GM12878 (cell line): Measurements from ENCODE around the gene MPC1. TPM values are rescaled to one million over a fixed set of nuclear protein-coding genes. Genes with fewer than 3 reads are reported as not detected.

ENCODE experiments used
- ATAC-seq: fragments of 200-7000 bp; cut with Tn5 transposase; 3 replicates; pipeline ENCODE4 v1.9.1; 2020; ENCODE audit warnings: mild to moderate bottlenecking, moderate library complexity
- BruUV-seq: library from RNA; stranded (reverse); fragments of 400-500 nt; replicated peaks from 2 replicates; lab custom pipeline; 2021; lab: Mats Ljungman, UMichigan
- CTCF ChIA-PET: fragments of 300-600 bp; sonication (Branson Sonifier 250); formaldehyde crosslinking; extraction: SDS; loops from one replicate; lab custom pipeline; 2021; ENCODE audit warnings: inconsistent platforms; lab: Yijun Ruan, JAX
- POLR2A ChIA-PET: fragments of 350-600 bp; formaldehyde crosslinking; extraction: SDS; loops from one replicate; lab custom pipeline; 2021; ENCODE audit warnings: inconsistent platforms; lab: Charles Lee
- RAD21 ChIA-PET: fragments of 300-600 bp; sonication (Branson Sonifier 250); formaldehyde crosslinking; loops from one replicate; lab custom pipeline; 2023; ENCODE audit warnings: antibody characterized with exemption; ENCODE audit not compliant: unreplicated experiment; lab: Charles Lee
- SMC1A ChIA-PET: fragments of 300-600 bp; sonication (Branson Sonifier 250); formaldehyde crosslinking; loops from one replicate; lab custom pipeline; 2023; ENCODE audit not compliant: unreplicated experiment, uncharacterized antibody; lab: Charles Lee
- DNase-seq: peaks from one replicate; pipeline ENCODE4 v3.0.0-alpha.2; 2011; ENCODE audit warnings: low read depth, low spot score
- FAIRE-seq: peaks from 3 replicates; lab custom pipeline; 2011; peaks lifted over from hg19 to GRCh38; lab: Jason Lieb, UNC
- H2AFZ ChIP-seq: 2 replicates; pipeline ENCODE4 v1.6.0; 2011; ENCODE audit warnings: low read depth, low read length, control low read depth; ENCODE audit not compliant: control insufficient read depth
- H3K27ac ChIP-seq: 2 replicates; pipeline ENCODE4 v1.5.1; 2011; ENCODE audit warnings: control low read depth; ENCODE audit not compliant: control insufficient read depth, insufficient read depth
- H3K27me3 ChIP-seq, 2 experiments: replicated peaks in 1 of 2; 2 replicates each; pipeline versions ENCODE4 v1.6.0 to v1.6.1; 2011; ENCODE audit warnings: low read length in 1 of 2; ENCODE audit not compliant: control insufficient read depth in 2 of 2, insufficient read depth in 2 of 2
- H3K36me3 ChIP-seq, 2 experiments: 2 replicates each; pipeline ENCODE4 v1.5.1; 2011; ENCODE audit warnings: low read length in 1 of 2; ENCODE audit not compliant: control insufficient read depth in 2 of 2, insufficient read depth in 2 of 2
- H3K4me1 ChIP-seq: 2 replicates; pipeline ENCODE4 v1.6.1; 2011; ENCODE audit warnings: mild to moderate bottlenecking, low read length, moderate library complexity, mixed read lengths; ENCODE audit not compliant: control insufficient read depth, insufficient read depth
- H3K4me2 ChIP-seq: 2 replicates; pipeline ENCODE4 v1.6.0; 2011; ENCODE audit warnings: control low read depth; ENCODE audit not compliant: control insufficient read depth, insufficient read depth
- H3K4me3 ChIP-seq: fragments of 200-600 bp; sonication (generic); 2 replicates; pipeline ENCODE4 v1.5.1; 2016
- H3K79me2 ChIP-seq: 2 replicates; pipeline ENCODE4 v1.6.0; 2011; ENCODE audit warnings: low read length; ENCODE audit not compliant: control insufficient read depth, insufficient read depth
- H3K9ac ChIP-seq: 2 replicates; pipeline ENCODE4 v1.8.0; 2011; ENCODE audit warnings: low read length, control low read depth, mixed read lengths; ENCODE audit not compliant: control insufficient read depth, insufficient read depth
- H3K9me3 ChIP-seq: replicated peaks from 3 replicates; pipeline ENCODE4 v1.5.1; 2011; ENCODE audit warnings: mild to moderate bottlenecking, low read length; ENCODE audit not compliant: control insufficient read depth, insufficient read depth
- H4K20me1 ChIP-seq: 2 replicates; pipeline ENCODE4 v1.6.0; 2011; ENCODE audit not compliant: control insufficient read depth, insufficient read depth
- MYB ChIP-seq: fragments of 150-350 bp; IDR thresholded peaks from 2 replicates; pipeline ENCODE4 v1.6.1; 2014; ENCODE audit warnings: mild to moderate bottlenecking, low read depth, low read length, borderline replicate concordance
- SUZ12 ChIP-seq: fragments of 200-600 bp; sonication (generic); IDR thresholded peaks from one replicate; pipeline ENCODE4 v1.6.1; 2018; ENCODE audit warnings: antibody characterized with exemption, mild to moderate bottlenecking; ENCODE audit not compliant: unreplicated experiment
- TAF1 ChIP-seq: IDR thresholded peaks from 2 replicates; pipeline ENCODE4 v1.6.1; 2011; ENCODE audit warnings: mild to moderate bottlenecking, low read depth, low read length, borderline replicate concordance
- TBL1XR1 ChIP-seq: IDR thresholded peaks from 2 replicates; pipeline ENCODE4 v1.6.1; 2012; ENCODE audit warnings: low read depth, low read length, improper control_type of control experiment
- YY1 ChIP-seq: IDR thresholded peaks from 2 replicates; pipeline ENCODE4 v1.6.1; 2011; ENCODE audit warnings: low read depth, mild to moderate bottlenecking, low read length
- WGBS: methylation state at CpG from one replicate; pipeline ENCODE4 v1.1.6; 2016; ENCODE audit warnings: low lambda C conversion rate; ENCODE audit not compliant: insufficient replicate concordance, insufficient coverage; ENCODE audit errors: missing lambda C conversion rate; 5-methylcytosine and 5-hydroxymethylcytosine counted together
- in situ Hi-C: fragments of 300-500 bp; cut with MboI; formaldehyde crosslinking; loops from 9 replicates; pipeline ENCODE4 v1.14.3; 2018; ENCODE audit warnings: mixed read lengths
- intact Hi-C: fragments of 100-400 bp; cut with micrococcal nuclease; formaldehyde crosslinking; loops from one replicate; pipeline ENCODE4 v1.14.2; 2022; ENCODE audit not compliant: unreplicated experiment
- polyA plus RNA-seq, 11 experiments: library from polyadenylated mRNA; depleted of rRNA in 4 of 11; unstranded in 6 of 11; stranded (reverse) in 5 of 11; fragments of >200 nt; fragmentation: Nextera tagmentation in 4 of 11; fragmentation: Illumina TruSeq in 1 of 11; extraction: Ambion mirVana in 4 of 11; extraction: Trizol in 1 of 11; gene quantifications; 1 replicate in 1 of 11; 2 replicates in 10 of 11; pipeline versions ENCODE4 v1.2.1 to v1.2.3, GENCODE V29; 2011 to 2016; ENCODE audit warnings: inconsistent platforms in 2 of 11, missing spikeins in 2 of 11, low read depth in 1 of 11
- total RNA-seq, 4 experiments: library from RNA; depleted of rRNA in 3 of 4; stranded (reverse); fragments of >200 nt in 3 of 4; fragmentation: Illumina TruSeq in 1 of 4; extraction: Trizol in 1 of 4; gene quantifications; 2 replicates each; pipeline versions ENCODE4 v1.2.1 to v1.2.3, GENCODE V29; 2013 to 2021
- TF ChIP-seq, protein P1 (sequence below): IDR thresholded peaks from 2 replicates; pipeline ENCODE4 v1.6.1; 2011; ENCODE audit warnings: low read depth, mild to moderate bottlenecking, low read length, moderate library complexity, borderline replicate concordance; ENCODE audit errors: extremely low read depth
- TF ChIP-seq, protein P2 (sequence below): IDR thresholded peaks from 2 replicates; pipeline ENCODE4 v1.6.1; 2012; ENCODE audit warnings: mild to moderate bottlenecking, low read depth, low read length

The MPC1 gene
- total and polyA plus RNA-seq, 10 of the 15 experiments (the other 5 are each of a cell fraction or from before 2014, with no cell fraction given), result 53.2 to 177 (median 78.8) TPM

DNA sequence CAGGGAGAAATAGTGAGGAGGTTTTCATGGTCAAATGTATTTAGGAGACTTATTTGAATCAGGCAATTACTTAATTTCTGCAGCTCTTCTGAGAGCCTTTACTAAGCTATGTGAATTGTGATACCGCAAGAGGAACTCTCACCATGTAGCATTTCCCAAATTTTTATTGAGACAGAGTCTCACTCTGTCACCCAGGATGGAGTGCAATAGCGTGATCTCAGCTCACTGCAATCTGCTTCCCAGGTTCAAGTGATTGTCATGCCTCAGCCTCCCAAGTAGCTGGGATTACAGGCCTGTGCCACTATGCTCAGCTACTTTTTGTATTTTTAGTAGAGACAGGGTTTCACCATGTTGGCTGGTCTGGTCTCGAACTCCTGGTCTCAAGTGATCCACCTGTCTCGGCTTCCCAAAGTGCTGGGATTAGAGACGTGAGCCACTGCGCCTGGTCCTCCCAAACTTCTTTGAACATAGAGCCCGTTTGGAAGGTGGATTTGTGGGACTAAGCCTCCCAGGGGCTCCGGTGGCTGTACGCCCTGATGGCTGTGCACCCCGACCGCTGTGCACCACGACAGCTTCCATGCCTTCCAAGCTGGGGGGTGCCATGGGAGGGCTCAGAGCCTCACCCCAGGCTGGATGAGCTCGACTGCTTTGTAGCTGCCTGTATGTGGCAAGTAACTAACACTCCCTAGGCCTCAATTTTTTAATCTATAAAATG, 5.7 kb upstream of the MPC1 start:
- Histone ChIP-seq H3K9ac (no peak overlapping the region), H3K4me1 (peaks cover 5% of the 10 kb centered on the region), H3K27ac (no peak overlapping the region), H3K9me3 (no peaks in the 10 kb centered on the region), H3K36me3 (no peaks in the 10 kb centered on the region), H3K4me2 (no peak overlapping the region), H3K79me2 (peaks cover 2% of the 10 kb centered on the region), H3K27me3 (no peaks in the 10 kb centered on the region), H2AFZ (no peak overlapping the region), H4K20me1 (no peaks in the 10 kb centered on the region), H3K4me3 (no peak overlapping the region)
- no peak for ATAC-seq
- no peak for TF ChIP-seq TBL1XR1
- TF ChIP-seq MYB, result no peak
- intact Hi-C loops, result no loop called here
- no TSS peak for BruUV-seq
- ChIA-PET CTCF (interaction anchor here (1.3 to 7.2 kb wide), 5 partner anchors 12 to 112 kb away, joined by 3 to 51 read pairs (median 6); no protein-coding TSS in a partner anchor), SMC1A (interaction anchor here (0.8 to 3.0 kb wide), 5 partner anchors 10 to 78 kb away, joined by 3 to 16 read pairs (median 4); no protein-coding TSS in a partner anchor), RAD21 (interaction anchor here (0.8 to 1.6 kb wide), 4 partner anchors 10 to 76 kb away, joined by 3 to 4 read pairs (median 4); no protein-coding TSS in a partner anchor), POLR2A (interaction anchor here (0.5 kb wide), 1 partner anchor 12 kb away, joined by 3 read pairs; no protein-coding TSS in a partner anchor)
- no peak for FAIRE-seq
- 75% methylated on average over 13 of the region's 13 CpGs for WGBS
- in situ Hi-C loops, result loop anchor here (5.0 kb wide), 1 partner anchor 111 kb away; no protein-coding TSS in a partner anchor
- DNase-seq, result no peak

DNA sequence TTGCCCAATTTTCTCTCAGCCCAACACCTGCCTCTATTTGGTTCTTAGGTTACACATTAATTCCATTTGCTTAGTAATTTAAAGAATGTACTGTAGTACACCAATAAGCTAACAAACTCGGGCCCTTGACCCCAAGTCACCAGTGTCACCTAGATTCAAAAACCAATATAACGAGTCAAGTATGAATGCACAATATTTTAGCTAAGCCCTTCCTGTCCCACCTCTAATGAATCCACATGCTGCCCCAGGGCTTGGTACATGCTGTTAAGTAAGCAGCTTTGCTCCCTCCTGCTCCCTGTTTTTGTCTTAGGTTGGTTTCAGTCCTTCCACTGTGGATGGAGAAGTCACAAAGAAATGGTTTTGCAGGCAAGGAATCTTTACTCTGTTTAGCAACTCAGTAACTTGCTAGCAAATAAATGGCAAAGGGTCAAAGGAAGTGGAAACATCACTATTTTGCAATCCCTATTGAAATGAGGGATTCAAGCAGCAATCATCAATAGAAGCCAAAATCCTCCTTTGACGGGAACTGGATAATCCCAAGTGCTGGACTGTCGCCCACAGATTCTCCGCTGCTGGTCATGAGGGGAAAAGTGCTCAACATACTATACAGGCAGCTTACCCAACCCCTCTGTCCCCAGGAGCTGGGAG, 5.0 kb upstream of the MPC1 start:
- no peaks in the 10 kb centered on the region for H3K27me3 ChIP-seq
- CTCF ChIA-PET, result interaction anchor here (1.3 to 7.2 kb wide), 5 partner anchors 12 to 112 kb away, joined by 3 to 51 read pairs (median 6); no protein-coding TSS in a partner anchor
- no peak overlapping the region for H2AFZ ChIP-seq
- SMC1A ChIA-PET, result interaction anchor here (0.6 to 3.0 kb wide), 7 partner anchors 11 to 135 kb away, joined by 3 to 16 read pairs (median 4); no protein-coding TSS in a partner anchor
- no peak overlapping the region for H3K4me2 ChIP-seq
- peaks cover 5% of the 10 kb centered on the region for H3K4me1 ChIP-seq
- in situ Hi-C loops (loop anchor here (5.0 kb wide), 1 partner anchor 110 kb away; no protein-coding TSS in a partner anchor), intact Hi-C loops (no loop called here)
- no peaks in the 10 kb centered on the region for H3K36me3 ChIP-seq
- WGBS, result 83% methylated on average over 5 of the region's 5 CpGs
- DNase-seq, result no peak
- H3K9ac ChIP-seq, result no peak overlapping the region
- no TSS peak for BruUV-seq
- ATAC-seq, result no peak
- RAD21 ChIA-PET, result interaction anchor here (0.8 to 1.6 kb wide), 4 partner anchors 11 to 75 kb away, joined by 3 to 4 read pairs (median 4); no protein-coding TSS in a partner anchor
- no peak for FAIRE-seq
- no peak overlapping the region for H3K27ac ChIP-seq
- H3K4me3 ChIP-seq, result no peak overlapping the region
- H3K9me3 ChIP-seq, result no peaks in the 10 kb centered on the region
- peaks cover 2% of the 10 kb centered on the region for H3K79me2 ChIP-seq
- POLR2A ChIA-PET, result no interaction called here
- no peaks in the 10 kb centered on the region for H4K20me1 ChIP-seq
- TF ChIP-seq YY1 (no peak), TAF1 (no peak), SUZ12 (no peak)
- TF ChIP-seq, protein P1, sequence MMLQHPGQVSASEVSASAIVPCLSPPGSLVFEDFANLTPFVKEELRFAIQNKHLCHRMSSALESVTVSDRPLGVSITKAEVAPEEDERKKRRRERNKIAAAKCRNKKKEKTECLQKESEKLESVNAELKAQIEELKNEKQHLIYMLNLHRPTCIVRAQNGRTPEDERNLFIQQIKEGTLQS, result no peak
- TF ChIP-seq, protein P2, sequence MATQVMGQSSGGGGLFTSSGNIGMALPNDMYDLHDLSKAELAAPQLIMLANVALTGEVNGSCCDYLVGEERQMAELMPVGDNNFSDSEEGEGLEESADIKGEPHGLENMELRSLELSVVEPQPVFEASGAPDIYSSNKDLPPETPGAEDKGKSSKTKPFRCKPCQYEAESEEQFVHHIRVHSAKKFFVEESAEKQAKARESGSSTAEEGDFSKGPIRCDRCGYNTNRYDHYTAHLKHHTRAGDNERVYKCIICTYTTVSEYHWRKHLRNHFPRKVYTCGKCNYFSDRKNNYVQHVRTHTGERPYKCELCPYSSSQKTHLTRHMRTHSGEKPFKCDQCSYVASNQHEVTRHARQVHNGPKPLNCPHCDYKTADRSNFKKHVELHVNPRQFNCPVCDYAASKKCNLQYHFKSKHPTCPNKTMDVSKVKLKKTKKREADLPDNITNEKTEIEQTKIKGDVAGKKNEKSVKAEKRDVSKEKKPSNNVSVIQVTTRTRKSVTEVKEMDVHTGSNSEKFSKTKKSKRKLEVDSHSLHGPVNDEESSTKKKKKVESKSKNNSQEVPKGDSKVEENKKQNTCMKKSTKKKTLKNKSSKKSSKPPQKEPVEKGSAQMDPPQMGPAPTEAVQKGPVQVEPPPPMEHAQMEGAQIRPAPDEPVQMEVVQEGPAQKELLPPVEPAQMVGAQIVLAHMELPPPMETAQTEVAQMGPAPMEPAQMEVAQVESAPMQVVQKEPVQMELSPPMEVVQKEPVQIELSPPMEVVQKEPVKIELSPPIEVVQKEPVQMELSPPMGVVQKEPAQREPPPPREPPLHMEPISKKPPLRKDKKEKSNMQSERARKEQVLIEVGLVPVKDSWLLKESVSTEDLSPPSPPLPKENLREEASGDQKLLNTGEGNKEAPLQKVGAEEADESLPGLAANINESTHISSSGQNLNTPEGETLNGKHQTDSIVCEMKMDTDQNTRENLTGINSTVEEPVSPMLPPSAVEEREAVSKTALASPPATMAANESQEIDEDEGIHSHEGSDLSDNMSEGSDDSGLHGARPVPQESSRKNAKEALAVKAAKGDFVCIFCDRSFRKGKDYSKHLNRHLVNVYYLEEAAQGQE, result no peak
